NT2/D1 (cell line): ENCODE data around the gene TBX2.
"Not testable (repeated sequence)": the region's sequence is repeated elsewhere in the genome, so short reads cannot be mapped to it uniquely, and the experiment has no call there.

ENCODE experiments used
- DNase-seq: peaks from one replicate; pipeline ENCODE4 v3.0.0-alpha.2; 2011; ENCODE audit warnings: low read depth, low spot score
- H3K27me3 ChIP-seq: 2 replicates; pipeline ENCODE4 v1.6.0; 2011; ENCODE audit warnings: mild to moderate bottlenecking; ENCODE audit not compliant: insufficient read length, insufficient read depth
- H3K36me3 ChIP-seq: 2 replicates; pipeline ENCODE4 v1.6.1; 2011; ENCODE audit warnings: mild to moderate bottlenecking, low read length, mixed read lengths; ENCODE audit not compliant: insufficient read depth, insufficient read length
- H3K4me1 ChIP-seq: 2 replicates; pipeline ENCODE4 v1.5.1; 2011; ENCODE audit not compliant: insufficient read depth, insufficient read length
- H3K4me3 ChIP-seq: 2 replicates; pipeline ENCODE4 v1.5.1; 2011; ENCODE audit warnings: low read depth; ENCODE audit not compliant: insufficient read length
- H3K9ac ChIP-seq: 2 replicates; pipeline ENCODE4 v1.6.0; 2011; ENCODE audit warnings: low read depth; ENCODE audit not compliant: insufficient read length
- H3K9me3 ChIP-seq: 2 replicates; pipeline ENCODE4 v1.5.1; 2011; ENCODE audit warnings: mild to moderate bottlenecking, low read length; ENCODE audit not compliant: insufficient read depth
- SUZ12 ChIP-seq: IDR thresholded peaks from 2 replicates; pipeline ENCODE4 v1.6.1; 2011; ENCODE audit not compliant: insufficient read length, insufficient read depth; ENCODE audit errors: extremely low read depth
- YY1 ChIP-seq: IDR thresholded peaks from 2 replicates; pipeline ENCODE4 v1.6.1; 2011; ENCODE audit not compliant: insufficient read length, insufficient read depth
- ZNF274 ChIP-seq: IDR thresholded peaks from 2 replicates; pipeline ENCODE4 v1.6.1; 2011; ENCODE audit warnings: mild to moderate bottlenecking, low read depth, low read length

TBX2 gene

DNA sequence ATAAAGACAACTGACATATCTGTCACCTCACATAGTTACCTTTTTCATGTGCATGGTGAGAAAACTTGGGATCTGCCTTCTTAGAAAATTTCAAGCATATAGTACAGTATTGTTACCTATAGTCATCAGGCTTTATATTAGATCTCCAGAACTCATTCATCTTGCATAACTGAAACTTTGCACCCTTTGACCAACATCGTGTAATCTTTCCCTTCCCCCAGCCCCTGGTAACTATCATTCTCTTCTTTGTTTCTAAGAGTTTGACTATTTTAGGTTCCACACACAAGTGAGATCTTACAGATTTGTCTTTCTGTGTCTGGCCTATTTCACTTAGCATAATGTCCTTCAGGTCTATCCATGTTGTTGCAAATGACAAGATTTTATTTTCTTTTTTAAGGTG lies 29.6 kb downstream of the TBX2 start:
- Histone ChIP-seq H3K9me3 (no peaks in the 10 kb centered on the region), H3K4me3 (no peak overlapping the region), H3K9ac (no peak overlapping the region), H3K4me1 (peaks cover 5% of the 10 kb centered on the region), H3K36me3 (no peaks in the 10 kb centered on the region), H3K27me3 (no peaks in the 10 kb centered on the region)
- DNase-seq = no peak
- TF ChIP-seq YY1 = no peak
- TF ChIP-seq SUZ12 = no peak
- no peak for TF ChIP-seq ZNF274

DNA sequence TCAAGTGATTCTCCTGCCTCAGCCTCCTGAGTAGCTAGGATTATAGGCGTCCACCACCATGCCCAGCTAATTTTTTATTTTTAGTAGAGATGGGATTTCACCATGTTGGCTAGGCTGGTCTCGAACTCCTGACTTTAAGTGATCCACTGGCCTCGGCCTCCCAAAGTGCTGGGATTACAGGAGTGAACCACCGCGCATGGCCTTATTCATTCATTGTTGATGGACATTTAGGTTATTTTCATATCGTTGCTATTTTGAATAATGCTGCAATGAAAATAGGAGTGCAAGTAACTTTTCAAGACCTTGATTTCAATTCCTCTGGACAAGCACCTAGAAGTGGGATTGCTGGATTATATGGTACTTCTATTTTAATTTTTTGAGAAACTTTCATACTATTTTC lies 30.2 kb downstream of the TBX2 start:
- H3K27me3 ChIP-seq, DNase-seq, H3K4me1 ChIP-seq, H3K4me3 ChIP-seq, H3K9me3 ChIP-seq, H3K9ac ChIP-seq, H3K36me3 ChIP-seq: not testable (repeated sequence)

DNA sequence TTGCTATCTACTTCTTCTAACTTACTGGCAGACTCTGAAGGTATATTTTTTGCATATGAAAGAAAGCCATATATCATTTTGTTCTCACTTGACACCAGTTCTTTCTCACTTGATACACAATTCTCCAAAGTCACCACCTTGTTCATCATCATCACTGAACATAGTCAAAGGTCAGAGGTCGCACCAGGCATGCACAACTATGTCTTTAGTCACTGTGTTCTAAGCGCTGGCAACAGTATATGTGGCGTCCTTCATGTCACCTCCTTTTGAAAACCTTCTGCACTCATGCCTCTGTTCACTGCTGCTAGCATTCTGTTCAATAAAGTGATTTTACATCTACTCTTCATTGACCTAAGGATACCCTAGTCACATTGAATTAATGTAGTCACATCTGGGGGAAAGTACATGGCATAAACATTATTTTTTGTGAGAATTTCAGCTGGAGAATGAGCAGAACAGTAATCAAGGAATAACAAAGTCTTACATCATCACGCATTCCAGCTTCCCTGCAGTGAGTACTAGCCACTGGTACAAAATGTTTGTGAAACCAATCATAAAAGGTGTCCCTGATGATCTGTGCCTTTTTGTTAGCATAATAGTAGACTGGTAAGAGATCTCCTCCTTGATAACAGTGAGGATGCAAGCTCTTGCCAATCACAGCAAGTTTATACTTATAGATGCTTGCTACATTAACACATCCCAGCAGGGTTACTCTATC lies 32.1 kb downstream of the TBX2 start:
- Histone ChIP-seq H3K9ac (no peak overlapping the region), H3K4me3 (no peak overlapping the region), H3K27me3 (no peaks in the 10 kb centered on the region), H3K9me3 (no peaks in the 10 kb centered on the region), H3K36me3 (no peaks in the 10 kb centered on the region), H3K4me1 (no peaks in the 10 kb centered on the region)
- no peak for DNase-seq
- TF ChIP-seq ZNF274 (no peak), SUZ12 (no peak), YY1 (no peak)

DNA sequence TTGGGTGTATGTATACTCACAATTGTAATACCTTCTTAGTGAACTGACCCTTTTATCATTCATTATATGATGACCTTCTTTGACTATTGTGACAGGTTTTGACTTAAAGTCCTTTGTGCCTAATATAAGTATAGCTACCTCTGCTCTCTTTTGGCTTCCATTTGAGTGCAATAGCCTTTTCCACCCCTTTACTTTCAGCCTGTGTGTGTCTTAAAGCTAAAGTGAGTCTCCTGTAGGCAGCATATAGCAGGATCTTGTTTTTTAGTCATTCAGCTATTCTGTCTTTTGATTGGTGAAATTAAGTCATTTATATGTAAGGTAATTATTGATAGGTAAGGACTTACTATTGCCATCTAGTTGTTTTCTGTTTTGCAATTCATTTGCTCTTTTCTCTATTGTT lies 36.6 kb downstream of the TBX2 start:
- Histone ChIP-seq H3K4me1 (no peaks in the 10 kb centered on the region), H3K4me3 (no peak overlapping the region), H3K36me3 (no peaks in the 10 kb centered on the region), H3K27me3 (no peaks in the 10 kb centered on the region), H3K9me3 (peaks cover 8% of the 10 kb centered on the region; the same call in 1 of the 2 replicates), H3K9ac (no peak overlapping the region)
- TF ChIP-seq ZNF274 (no peak), SUZ12 (no peak), YY1 (no peak)
- no peak for DNase-seq

DNA sequence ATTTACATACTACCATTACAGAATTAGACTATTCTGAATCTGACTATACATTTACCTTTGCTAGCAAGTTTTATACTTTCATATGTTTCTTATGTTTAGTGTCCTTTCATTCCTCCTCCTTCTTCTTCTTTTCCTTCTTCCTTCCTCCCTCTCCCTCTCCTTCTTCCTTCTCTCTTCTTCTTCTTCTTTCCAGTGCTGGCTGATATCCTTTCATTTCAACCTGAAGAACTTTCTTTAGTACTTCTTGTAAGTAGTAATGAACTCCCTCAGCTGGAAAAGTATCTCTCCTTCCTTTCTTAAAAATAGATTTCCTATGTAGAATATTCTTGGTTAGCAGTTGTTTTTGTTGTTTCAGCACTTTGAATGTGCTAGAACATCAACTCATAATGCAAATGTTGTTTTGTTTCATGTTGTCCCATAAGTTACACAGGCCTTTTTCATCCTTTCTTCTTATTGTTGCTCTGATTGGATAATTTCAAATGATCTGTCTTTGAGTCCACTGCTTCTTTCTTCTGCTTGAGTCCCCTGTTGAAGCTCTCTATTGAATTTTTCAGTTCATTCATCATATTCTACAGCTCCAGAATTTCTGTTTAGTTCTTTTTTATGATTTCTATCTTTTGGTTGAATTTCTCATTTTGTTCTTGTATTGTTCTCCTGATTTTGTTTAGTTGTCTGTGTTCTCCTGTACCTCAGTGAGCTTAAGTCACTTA lies 37.5 kb downstream of the TBX2 start:
- Histone ChIP-seq H3K27me3 (no peaks in the 10 kb centered on the region), H3K9ac (no peak overlapping the region), H3K4me1 (no peaks in the 10 kb centered on the region), H3K4me3 (no peak overlapping the region), H3K9me3 (peaks cover 8% of the 10 kb centered on the region; the same call in 1 of the 2 replicates), H3K36me3 (no peaks in the 10 kb centered on the region)
- DNase-seq = no peak
- TF ChIP-seq ZNF274 (no peak), YY1 (no peak), SUZ12 (no peak)

DNA sequence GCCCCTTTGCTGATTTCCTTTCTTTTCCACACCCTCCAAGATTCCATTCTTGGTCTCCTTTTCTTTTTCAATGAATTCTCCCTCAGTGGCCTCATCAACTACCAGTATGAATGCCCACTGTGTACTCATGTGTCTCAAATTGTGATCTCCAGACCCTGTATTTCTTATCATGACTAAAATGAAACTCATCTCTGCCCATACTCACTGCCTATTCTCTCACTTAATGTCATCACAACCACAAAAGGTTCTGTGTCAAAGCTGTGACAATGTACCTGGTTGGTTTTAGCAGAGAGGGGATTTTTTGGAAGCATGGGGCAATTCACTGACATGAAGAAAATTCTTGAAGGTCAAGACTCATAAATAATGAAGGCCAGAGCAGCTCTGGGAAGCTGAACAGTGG lies 41.1 kb downstream of the TBX2 start:
- peaks cover 8% of the 10 kb centered on the region; the same call in 1 of the 2 replicates for H3K9me3 ChIP-seq
- TF ChIP-seq YY1 = no peak
- no peak for TF ChIP-seq SUZ12
- DNase-seq = no peak

DNA sequence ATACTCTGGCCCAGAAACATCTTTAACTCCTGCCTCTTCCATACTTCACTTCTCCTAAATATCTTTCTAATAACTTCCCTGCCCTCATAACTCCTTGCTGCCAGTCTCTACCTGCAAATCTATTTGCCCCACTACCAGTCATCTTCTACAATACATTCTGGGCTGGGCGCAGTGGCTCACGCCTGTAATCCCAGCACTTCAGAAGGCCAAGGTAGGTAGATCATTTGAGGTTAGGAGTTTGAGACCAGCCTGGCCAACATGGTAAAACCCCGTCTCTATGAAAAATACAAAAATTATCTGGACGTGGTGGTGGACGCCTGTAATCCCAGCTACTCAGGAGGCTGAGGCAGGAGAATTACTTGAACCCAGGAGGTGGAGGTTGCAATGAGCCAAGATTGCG lies 41.9 kb downstream of the TBX2 start:
- DNase-seq, H3K4me3 ChIP-seq, H3K27me3 ChIP-seq, H3K9me3 ChIP-seq, H3K9ac ChIP-seq, H3K36me3 ChIP-seq: not testable (repeated sequence)
- H3K4me1 ChIP-seq = peaks cover 10% of the 10 kb centered on the region

More for the DNA sequence above, 41.1 kb downstream of the TBX2 start:
- Histone ChIP-seq H3K9ac (no peak overlapping the region), H3K4me1 (peaks cover 10% of the 10 kb centered on the region), H3K36me3 (no peaks in the 10 kb centered on the region), H3K27me3 (no peaks in the 10 kb centered on the region), H3K4me3 (no peak overlapping the region)
